Measurements from ENCODE around the gene IQCM.
"Not testable (repeated sequence)": the region's sequence is repeated elsewhere in the genome, so short reads cannot be mapped to it uniquely, and the experiment has no call there.

The IQCM gene

GRCh38 chr4:149553959-149554520, 261.6 kb downstream of the IQCM start:
- DNase-seq: no peak

- DNase-seq: no peak
These were observed 263.0 kb downstream of the IQCM start for GRCh38 chr4:149552601-149553000.

- DNase-seq: no peak
These were observed 265.7 kb downstream of the IQCM start for GRCh38 chr4:149549911-149550310.

- no peak for DNase-seq
These were observed 280.9 kb downstream of the IQCM start for GRCh38 chr4:149534779-149535178.

- no peak for DNase-seq
These were observed 283.8 kb downstream of the IQCM start for GRCh38 chr4:149531861-149532260.

GRCh38 chr4:149523039-149523438, 292.6 kb downstream of the IQCM start:
- DNase-seq: no peak

GRCh38 chr4:149521611-149522425, 293.8 kb downstream of the IQCM start:
- no peak for DNase-seq

GRCh38 chr4:149518471-149518870, 297.2 kb downstream of the IQCM start:
- DNase-seq: no peak

- DNase-seq: no peak
These were observed 302.6 kb downstream of the IQCM start for GRCh38 chr4:149513081-149513480.

- no peak for DNase-seq
These were observed 303.1 kb downstream of the IQCM start for GRCh38 chr4:149512501-149512900.

GRCh38 chr4:149511558-149512298, 303.9 kb downstream of the IQCM start:
- DNase-seq: no peak

GRCh38 chr4:149507309-149507708, 308.3 kb downstream of the IQCM start:
- DNase-seq: not testable (repeated sequence)

GRCh38 chr4:149500806-149501205, 314.8 kb downstream of the IQCM start:
- no peak for DNase-seq

- DNase-seq: no peak
These were observed 315.9 kb downstream of the IQCM start for GRCh38 chr4:149499726-149500125.

- DNase-seq: no peak
These were observed 317.4 kb downstream of the IQCM start for GRCh38 chr4:149498246-149498645.

- no peak for DNase-seq
These were observed 322.2 kb downstream of the IQCM start for GRCh38 chr4:149493492-149493891.

- no peak for DNase-seq
These were observed 326.3 kb downstream of the IQCM start for GRCh38 chr4:149489321-149489720.

GRCh38 chr4:149486861-149487260, 328.8 kb downstream of the IQCM start:
- DNase-seq: no peak

- DNase-seq: not testable (repeated sequence)
These were observed 347.0 kb downstream of the IQCM start for GRCh38 chr4:149468669-149469068.

GRCh38 chr4:149466446-149466845, 349.2 kb downstream of the IQCM start:
- DNase-seq: no peak

- no peak for DNase-seq
These were observed 349.7 kb downstream of the IQCM start for GRCh38 chr4:149465955-149466354.

- DNase-seq: no peak
These were observed 372.1 kb downstream of the IQCM start for GRCh38 chr4:149443537-149443936.

GRCh38 chr4:149441338-149441737, 374.3 kb downstream of the IQCM start:
- DNase-seq: no peak

GRCh38 chr4:149426461-149426860, 389.2 kb downstream of the IQCM start:
- DNase-seq: no peak
